GM18519 (cell line): ENCODE measurements around the gene B3GALT6.
A peak's percentile ranks its signal among the peaks of the same experiment; 100 is the strongest.

Experiments
- ATAC-seq: cut with Tn5 transposase; IDR thresholded peaks from one replicate; pipeline ENCODE4 v1.9.1; 2021; ENCODE audit warnings: mild to moderate bottlenecking, moderate library complexity; ENCODE audit not compliant: unreplicated experiment, low FRiP score

The B3GALT6 gene

DNA sequence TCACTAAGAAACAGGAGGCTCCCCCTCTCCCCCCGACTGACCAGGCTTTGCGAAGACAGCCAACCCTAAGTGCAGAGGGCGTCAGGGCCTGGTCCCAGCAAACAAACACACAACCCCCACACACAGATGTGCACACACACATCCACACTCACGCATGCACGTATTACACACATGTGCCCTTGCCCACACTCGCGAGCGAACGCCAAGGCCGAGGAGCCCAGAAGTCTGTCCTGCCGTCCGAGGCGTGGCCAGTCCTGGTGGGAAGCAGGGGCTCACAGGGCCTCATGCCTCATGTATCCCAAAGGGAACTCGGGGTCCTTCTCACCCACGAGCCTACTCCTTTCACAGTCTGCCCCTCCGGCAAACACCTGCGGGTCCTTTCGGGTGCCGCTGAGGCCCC, 2.3 kb upstream of the B3GALT6 start:
- ATAC-seq: no peak

DNA sequence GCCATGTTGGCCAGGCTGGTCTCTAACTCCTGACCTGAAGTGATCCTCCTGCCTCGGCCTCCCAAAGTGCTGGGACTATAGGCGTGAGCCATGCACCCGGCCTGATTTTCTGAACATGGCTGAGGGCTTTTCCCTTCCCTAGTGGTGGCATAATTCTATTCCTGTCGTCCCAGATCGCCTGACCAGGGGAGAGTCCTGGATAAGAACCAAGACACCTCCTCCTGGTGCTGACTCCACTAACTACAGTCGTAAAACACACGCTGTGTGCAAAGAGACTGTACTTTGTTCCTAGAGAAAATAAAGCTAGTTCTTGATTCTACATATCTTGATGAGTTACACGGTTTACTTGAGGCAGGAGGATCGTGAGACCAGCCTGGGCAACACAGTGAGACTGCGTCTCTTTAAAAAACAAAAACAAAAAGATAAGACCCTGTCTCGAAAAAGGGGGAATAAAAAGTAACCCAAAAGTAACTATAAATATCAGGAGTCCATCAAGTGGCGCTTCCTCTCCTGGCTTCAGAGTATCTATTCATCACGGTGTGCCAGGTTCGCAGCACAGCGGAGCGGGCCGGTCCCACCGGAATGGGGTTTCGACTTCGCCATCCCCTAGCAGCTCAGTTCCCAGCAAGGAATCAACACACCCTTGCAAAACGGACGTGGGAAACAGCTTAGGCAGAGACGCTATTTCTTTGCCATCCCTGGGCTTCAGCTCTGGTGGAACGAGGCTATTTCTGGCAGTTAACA, 1.2 kb upstream of the B3GALT6 start:
- no peak for ATAC-seq

GRCh38 chr1:1231400-1232207, 433 bp upstream of the B3GALT6 start, which contains the start of gene SDF4:
Gene SDF4, minus strand, starts transcription at chr1:1232001. Its CDS starts 3,229 bp downstream, at chr1:1228772.
- ATAC-seq: peak; percentile 83

DNA sequence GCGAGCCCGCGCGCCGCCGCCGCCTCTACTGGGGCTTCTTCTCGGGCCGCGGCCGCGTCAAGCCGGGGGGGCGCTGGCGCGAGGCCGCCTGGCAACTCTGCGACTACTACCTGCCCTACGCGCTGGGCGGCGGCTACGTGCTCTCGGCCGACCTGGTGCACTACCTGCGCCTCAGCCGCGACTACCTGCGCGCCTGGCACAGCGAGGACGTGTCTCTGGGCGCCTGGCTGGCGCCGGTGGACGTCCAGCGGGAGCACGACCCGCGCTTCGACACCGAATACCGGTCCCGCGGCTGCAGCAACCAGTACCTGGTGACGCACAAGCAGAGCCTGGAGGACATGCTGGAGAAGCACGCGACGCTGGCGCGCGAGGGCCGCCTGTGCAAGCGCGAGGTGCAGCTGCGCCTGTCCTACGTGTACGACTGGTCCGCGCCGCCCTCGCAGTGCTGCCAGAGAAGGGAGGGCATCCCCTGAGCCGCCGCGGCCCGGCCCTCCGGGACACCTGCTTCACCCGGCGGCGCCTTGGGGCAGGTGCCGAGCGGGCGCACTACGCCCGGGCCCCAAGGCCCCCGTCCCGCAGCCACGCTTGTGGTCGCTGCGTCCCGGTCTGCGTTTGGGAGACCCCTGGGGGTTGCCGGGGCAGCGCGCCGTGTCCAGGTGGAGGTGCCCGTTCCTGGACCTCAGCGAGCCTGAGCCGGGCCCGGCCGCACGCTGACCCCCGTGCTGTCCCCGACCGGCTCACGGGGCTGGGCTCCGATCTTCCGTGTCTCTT, 944 bp downstream of the B3GALT6 start:
- ATAC-seq: no peak

DNA sequence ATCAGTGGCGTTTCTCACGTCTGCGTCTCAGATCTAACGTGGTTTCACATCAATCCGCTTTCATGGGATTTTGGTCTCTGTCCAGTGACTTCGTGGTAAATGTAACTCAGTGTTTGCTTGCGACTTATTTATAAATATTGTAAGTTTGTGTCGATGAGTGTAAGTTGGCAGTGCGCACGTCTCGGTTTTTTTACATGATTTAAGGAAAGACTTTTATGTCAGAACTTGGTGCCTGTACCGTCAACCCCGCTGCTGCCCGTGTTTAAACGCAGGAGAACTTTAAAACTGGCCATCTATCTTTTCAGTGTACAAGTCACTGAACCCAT, 1.5 kb downstream of the B3GALT6 start:
- ATAC-seq: no peak

DNA sequence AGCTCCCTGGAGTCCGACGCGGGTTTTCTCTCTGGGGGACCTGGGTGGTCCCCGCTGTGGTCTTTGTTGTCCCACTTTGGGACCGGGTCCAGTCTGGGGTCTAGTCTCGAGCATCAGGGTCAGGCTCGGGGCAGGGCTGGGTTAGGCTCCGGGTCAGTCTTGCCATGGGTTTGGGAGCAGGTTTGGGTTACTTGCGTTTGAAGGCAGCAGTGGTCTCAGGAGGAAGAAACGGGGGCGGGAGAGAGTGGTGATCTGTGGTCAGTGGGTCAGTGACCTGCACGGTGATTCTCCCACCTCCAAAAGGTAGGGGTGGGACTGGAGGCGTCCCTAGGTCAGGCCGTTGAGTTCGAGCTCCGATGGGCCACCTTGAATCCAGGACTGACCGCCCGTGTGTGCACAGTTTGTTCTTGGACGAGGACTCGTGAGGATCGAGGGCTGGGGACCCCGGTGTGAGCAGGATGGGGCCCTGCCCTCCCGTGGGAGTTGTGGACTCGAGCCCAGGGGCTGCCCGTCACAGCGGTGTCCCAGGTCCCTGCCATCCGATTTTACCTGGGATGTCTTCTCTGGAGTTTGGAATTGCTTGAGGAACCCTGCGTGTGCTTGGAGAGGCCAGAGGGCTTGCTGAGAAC, 2.3 kb downstream of the B3GALT6 start:
- no peak for ATAC-seq

DNA sequence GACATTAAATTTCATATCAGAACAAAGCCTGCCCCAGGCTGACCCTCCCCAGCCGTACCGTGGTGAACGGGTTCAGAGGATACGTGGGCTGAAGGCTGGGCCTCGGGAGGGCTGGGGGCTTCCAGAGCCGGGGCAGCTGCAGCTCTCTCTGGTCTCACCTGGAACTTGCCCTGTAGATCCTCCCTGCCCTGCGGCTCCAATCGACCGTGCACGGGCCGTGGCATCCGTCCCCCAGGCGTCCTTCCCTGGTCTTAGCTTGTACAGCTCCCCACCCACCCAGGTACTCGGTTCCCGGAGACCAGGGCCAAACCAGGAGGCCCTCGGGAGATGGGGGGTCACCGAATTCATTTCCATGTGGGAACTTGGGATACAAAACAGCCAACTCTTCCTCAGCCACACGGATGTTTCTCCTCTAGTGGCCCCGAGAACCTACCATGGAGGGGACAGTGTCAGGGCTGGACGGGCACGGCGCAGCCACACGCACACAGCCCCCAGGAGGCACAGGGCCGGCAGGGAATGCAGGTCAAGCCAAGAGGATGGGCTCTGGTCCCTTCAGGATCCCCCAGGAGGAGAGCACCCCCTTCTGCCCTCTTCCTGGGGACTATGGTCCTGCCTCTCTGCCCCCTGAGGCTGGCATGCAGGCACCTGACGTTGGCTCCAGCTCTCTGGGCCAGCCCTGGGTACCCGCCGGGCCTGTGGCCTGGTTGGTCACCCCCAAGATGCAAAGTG, 3.1 kb downstream of the B3GALT6 start:
- ATAC-seq: no peak

DNA sequence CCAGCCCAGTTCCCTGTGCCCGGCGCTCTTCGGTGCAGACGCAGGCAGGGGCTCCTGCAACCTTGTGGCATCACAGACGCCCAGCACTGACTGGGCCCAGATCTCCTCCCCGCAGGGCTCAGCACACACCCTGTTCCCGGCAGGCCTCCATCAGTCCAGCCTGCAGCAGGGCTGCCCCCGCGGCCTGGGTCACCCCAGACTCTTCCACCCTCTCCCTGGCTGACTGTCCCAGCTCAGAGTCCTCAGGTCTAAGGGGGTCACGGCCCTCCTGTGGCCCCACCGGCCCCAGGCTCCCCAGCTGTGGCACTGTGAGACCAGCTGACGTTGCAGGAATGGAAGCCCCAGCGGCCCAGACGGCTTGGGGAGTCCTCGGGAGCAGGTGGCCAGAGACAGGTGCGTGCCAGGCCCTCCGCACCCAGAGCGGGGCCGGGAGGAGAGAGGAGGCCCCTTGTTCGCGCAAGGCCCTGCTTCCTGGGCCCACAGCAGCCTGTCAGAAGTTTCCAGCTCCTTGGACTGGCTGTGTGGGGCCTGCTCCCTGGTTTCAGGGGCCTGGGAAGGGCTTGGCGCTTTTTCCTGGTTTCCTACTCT, 4.2 kb downstream of the B3GALT6 start:
- no peak for ATAC-seq

GRCh38 chr1:1236945-1237873, 5.2 kb downstream of the B3GALT6 start:
- no peak for ATAC-seq

- ATAC-seq: no peak
Observed at GRCh38 chr1:1237874-1238701, 6.1 kb downstream of the B3GALT6 start.

- no peak for ATAC-seq
Observed at GRCh38 chr1:1238702-1239178, 6.7 kb downstream of the B3GALT6 start.

- ATAC-seq: no peak
Observed at GRCh38 chr1:1239227-1239613, 7.2 kb downstream of the B3GALT6 start.

GRCh38 chr1:1239614-1240347, 7.7 kb downstream of the B3GALT6 start:
- no peak for ATAC-seq

GRCh38 chr1:1240348-1240732, 8.3 kb downstream of the B3GALT6 start:
- no peak for ATAC-seq

- ATAC-seq: no peak
Observed at GRCh38 chr1:1240822-1241587, 9.0 kb downstream of the B3GALT6 start.

- no peak for ATAC-seq
Observed at GRCh38 chr1:1241588-1242219, 9.7 kb downstream of the B3GALT6 start.
